Superior temporal gyrus (tissue), 1 donor: ENCODE measurements around the gene TCF12.
"Not testable (repeated sequence)": the region's sequence is repeated elsewhere in the genome, so short reads cannot be mapped to it uniquely, and the experiment has no call there.

Experiments
- DNase-seq: peaks from one replicate; pipeline ENCODE4 v3.0.0-alpha.2; 2016; ENCODE audit errors: extremely low spot score

The TCF12 gene

DNA sequence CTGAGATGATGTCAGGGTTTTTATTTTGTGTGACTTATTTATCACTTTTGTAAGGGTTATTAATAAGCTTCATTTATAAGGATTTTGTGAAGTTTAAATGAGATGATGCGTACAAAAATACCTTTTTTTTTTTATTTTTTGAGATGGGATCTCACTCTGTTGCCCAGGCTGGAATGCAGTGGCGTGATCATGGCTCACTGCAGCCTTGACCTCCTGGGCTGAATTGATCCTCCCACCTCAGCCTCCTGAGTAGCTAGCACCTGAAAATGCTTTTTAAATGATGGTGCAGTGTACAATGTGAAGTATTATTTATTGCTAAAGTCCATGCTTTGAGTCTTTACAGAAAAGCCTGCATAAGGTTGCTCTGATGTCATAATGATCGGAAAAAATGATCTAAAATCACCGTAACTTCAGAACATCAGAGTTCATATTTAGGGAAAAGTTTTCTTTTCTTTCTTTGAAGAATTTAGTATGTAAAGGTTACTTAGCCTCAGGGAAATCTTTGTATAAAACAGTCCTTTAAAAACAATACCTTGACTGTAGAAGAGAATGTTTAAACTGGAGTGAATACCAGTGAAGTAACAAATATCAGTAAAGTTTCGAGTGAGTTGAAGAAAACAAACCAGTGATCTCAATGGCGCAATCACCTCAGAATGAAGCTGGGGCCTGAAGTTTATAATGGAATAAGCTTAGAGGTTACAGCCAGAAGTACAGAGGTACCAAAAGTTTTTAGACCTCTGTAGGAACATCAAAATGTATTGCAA, 29.7 kb downstream of the TCF12 start:
- peak; percentile 12 for DNase-seq

DNA sequence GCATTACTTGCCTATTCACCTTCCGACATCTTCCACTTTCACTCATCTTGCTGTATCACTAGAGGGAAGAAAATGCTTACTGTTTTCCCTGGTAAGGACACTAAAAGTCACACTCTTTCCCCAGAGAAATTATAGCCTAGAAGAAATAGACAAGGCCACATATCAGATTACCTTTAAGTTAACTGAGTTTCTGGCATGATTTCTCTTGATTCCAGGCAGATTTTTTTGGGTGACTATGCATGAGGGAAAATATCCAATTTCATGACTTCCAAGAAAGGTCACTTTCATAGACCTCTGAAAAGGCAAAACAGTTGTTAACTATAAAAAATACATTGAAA, 30.3 kb downstream of the TCF12 start:
- peak; percentile 21 for DNase-seq

DNA sequence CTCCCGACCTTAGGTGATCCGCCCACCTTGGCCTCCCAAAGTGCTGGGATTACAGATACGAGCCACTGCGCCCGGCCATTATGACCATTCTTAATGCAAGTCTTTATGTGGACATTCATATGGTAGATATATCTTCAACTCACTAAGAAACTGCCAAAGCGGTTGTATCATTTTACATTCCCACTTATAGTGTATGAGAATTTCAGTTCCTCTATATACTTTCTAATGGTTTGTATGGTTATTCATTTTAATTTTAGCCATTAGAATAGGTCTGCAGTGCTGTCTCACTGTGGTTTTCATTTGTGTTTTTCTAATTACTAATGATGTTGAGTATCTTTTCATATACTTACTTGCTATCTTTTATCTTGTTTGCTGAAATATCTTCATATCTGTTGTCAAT, 32.5 kb downstream of the TCF12 start:
- DNase-seq, result no peak

DNA sequence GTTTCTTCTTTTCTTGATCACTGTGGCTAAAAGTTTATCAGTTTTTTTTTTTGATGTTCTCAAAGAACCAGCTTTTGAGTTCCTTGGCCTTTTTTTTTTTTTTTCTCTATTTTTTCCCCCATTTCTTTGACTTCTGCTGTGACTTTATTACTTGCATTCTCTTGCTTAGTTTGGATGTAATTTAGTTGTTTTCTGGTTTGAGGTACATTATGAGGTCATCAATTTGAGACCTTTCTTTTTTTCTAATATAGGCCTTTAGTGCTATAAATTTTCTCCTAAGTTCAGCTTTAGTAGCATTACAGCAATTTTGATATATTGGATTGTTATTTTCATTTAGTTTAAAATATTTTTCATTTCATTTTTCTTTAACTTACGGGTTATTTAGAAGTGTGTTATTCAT, 35.3 kb downstream of the TCF12 start:
- DNase-seq, result no peak

DNA sequence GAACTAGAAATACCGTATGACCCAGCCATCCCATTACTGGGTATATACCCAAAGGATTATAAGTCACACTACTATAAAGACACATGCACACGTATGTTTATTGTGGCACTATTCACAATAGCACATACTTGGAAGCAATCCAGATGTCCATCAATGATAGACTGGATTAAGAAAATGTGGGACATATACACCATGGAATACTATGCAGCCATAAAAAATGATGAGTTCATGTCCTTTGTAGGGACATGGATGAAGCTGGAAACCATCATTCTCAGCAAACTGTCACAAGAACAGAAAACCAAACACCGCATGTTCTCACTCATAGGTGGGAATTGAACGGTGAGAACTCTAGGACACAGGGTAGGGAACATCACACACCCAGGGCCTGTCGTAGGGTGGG, 36.6 kb downstream of the TCF12 start:
- not testable (repeated sequence) for DNase-seq

DNA sequence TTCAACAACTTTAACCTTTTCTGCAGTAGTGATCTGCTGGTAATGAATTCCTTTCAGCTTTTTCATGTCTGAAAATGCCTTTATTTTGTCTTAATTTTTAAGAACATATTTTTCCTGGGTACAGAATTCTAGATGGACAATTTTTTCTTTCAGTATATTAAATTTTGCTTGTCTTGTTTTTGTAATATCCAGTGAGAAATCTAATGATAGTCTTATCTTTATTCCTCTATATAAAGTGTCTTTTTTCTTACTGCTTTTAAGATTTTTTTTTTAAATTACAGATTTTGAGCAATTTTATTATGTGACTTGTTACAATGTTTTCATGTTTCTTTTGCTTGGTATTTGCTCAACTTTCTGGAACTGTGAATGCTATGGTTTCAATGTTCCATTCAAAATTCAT, 38.1 kb downstream of the TCF12 start:
- DNase-seq, result no peak

DNA sequence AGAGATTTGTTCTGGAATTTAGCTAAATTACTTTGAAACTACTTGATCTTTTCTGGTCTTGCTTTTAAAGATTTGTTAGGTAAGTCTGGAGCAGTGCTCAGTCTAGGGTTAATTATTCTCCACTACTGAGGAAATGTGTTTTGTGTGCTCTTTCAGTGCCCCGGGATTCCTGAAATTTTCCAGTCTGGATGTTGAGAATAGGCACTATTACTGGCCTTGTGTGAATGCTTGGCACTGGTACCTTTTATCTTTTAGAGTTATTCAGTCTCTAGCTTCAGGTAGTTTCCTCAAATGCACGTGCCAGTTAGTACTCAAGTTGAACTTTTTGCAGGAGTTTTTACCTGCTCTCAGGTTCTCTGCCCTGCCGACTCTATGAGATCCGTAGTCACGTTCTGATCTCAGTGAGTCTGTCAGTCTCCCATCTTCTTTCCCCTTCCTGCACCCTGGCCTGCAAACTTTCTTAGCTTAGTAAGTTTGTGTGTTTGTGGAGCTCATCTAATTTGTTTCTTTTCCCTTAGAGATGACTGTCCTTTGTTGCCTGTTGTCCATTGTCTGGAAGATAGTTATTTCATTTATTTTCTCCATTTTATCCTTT, 39.5 kb downstream of the TCF12 start:
- no peak for DNase-seq

DNA sequence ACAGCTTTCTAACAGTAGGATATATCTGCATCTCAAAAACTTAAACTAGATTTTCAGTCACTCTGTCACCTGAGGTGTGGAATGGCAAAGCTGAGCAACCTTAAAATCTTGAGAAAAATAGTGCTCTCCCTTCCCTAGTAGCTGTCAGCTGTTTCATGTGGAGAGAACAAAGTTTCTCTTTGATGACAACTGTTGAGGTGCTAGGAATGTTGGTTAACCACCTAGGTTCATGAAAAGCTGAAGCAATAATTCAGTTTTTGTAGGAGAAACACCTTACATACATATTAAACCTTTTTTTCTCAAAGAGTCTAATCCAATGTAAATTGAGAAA, 40.8 kb downstream of the TCF12 start:
- no peak for DNase-seq

DNA sequence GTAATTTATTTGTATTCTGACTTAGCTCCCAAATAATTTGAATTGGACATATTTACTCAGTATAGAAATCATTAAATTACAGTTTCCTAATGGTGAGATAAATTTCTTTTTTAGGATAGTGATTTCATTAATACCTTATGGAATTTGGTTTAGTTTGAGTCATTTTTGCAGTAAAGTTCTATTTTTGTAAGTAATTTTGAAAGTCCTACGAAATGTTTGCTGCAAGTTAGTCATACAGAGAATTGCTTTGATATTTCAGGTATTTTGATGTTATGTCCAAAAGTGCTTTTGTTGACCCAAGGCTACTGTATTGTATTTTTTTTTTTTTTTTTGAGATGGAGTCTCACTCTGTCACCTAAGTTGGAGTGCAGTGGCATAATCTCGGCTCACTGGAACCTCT, 41.7 kb downstream of the TCF12 start:
- no peak for DNase-seq

DNA sequence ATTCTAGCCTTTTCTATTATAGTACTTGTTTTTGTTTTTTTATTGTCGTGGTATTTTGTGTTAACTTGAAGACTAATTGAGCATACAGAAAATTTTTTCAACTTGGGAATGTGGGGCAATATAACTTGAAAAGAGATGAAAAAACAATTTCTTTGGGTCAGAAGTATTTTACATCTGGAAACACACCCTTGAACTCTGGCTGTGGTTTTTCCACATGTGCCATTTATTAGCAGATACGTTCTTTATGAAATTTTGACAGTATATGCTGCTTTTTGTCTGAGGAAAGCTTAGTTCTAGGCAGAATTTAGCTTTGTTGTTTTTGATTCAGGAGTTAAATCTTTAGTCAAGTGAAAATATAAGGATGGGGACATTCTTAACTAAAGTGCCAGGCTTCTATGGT, 44.7 kb downstream of the TCF12 start:
- no peak for DNase-seq

DNA sequence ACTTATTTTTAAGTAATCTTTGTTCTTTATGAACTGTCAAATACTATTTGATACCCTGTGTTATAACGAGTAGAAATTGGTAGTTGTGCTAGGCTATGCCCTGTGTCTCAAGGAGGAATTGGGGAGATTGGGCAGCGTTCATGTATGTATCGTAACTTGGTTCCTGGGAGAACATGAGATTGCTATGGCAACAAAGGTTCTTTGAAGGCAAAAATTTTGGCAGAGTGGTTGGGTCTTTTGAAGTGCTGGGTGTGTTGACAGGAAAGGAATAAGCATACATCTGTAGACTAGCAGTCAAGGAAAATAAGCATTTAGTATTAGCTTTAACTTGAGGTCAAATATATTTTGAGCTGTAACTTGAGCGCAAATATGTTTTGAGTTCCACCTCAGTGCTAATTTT, 45.3 kb downstream of the TCF12 start:
- DNase-seq, result peak; percentile 46

DNA sequence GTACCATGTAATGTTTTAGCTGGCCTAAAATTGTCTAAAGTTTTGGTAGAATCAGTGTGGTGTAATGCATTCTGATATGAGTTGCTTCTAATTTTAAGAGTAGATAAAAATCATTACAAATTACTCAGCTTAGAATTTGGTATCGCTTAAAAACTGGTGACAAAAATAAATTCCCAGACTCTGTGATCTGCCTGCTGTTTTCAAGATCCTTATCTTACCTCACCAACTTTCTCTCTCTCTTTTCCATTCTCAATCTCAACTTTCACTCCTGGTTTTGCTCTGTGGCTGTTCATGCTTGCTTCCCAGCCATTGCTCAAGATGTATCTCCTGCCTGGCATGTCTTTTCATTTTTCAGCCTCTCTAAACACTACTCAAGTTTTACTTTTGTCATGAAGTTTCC, 45.7 kb downstream of the TCF12 start:
- DNase-seq, result no peak

DNA sequence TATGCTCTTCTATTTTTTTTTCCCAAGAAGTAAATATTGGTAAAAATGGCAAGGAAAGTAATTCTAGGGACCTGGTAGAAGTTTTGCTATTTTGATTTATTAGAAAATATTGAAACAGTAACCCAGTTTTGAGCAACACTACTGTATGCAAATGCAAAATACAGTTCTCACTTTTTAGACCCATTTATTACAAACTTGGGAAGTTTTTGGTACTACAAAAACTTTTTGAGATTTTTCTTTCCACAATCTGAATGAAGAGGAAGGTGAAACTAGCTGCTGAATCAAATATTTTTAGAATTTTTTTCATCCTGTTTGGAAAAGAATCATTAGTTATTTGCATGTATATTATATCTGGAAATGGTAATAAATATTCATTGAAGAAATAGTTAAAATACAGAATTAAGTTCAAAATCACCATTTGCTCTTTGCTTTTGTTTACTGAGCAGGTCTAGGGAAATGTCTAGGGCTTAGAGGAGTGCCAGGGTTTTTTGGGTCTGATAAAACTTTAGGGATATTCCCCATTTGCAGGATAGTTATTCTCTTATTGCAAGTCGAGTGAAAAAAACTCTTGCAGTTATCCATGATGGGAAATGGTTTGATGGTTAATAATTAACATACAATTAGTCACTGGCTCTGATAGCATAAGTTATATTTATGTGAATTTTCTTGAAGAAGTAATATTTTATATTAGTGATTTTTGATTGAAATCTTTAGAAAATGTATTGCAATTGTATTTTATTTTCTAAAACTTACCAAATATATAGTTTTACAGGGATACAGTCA, 47.0 kb downstream of the TCF12 start:
- no peak for DNase-seq

DNA sequence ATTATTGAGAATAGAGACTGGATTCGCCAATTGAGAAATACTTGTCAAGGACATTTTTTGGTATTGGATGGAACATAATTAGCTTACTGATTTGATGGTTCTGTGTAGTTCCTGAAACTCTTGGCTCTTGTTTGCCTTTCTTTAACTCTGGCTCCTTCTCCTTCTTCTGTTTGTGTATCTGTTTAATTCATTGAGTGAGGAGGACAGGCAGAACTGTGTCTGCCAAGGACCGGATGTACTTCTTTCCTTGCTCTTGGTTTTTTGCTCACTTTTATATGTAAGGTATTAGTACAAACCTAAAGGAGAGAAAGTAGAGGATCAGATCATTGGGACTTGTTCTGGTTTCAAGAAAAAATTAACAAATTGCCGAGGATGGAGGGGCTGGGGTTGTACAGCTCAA, 48.9 kb downstream of the TCF12 start:
- no peak for DNase-seq

DNA sequence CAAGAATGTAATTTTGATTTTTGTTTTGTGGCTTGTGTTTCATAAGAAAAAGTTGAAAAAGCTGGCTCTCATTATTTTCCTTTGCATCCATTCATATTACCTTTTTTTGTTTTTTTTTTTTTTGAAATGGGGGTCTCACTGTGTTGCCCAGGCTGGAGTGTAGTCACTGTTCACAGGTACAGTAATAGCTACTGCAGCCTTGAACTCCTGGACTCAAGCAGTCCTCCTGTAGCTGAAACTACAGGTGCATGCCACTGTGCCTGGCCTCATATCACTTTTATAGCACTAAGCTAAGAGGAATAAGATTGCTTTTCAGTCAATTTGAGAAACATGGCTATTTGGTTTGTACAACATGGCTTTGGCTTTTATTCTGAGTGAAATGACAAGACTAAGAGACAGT, 49.8 kb downstream of the TCF12 start:
- no peak for DNase-seq

DNA sequence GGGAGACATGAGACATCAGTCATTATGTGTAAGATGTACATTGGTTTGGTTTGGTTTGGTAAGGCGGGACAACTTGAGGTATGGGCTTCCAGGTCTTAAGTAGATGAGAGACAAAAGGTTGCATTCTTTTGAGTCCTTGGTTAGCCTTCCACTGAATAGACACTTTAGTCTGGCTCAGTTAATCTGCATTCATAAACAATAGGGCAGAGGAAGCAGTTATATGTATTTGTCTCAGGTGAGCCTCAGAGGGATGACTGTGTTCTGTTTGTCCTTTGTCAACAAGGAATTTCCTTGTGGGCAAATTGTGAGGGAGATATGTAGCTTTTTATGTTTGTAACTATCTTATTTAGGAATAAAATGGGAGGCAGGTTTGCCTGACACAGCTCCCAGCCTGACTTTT, 50.4 kb downstream of the TCF12 start:
- DNase-seq, result no peak

DNA sequence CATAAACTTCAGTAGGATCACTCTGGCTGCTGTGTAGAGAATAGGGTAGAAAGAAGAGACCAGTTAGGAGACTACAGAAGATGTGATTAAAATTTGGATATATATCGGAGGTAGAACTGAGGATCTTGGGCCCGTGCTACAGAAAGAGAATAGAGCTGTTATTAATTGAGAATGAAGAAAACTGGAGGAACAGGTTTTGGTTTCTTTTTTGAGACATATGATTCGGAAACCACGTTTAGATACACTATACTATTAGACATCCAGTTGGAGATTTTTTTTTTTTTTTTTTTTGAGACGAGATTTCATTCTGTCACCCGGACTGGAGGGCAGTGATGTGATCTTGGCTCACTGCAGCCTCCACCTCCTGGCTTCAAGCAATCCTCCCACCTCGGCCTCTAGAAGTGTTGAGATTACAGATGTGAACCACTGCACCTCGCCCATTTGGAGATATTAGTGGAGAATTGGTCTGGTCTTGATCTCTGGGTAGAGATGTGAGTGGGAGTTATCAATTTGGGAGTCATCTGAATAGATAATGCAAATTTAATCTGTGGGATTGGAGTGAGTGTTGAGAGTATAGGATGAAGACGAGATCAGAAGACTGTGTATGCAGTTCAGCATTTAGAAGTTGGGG, 50.9 kb downstream of the TCF12 start:
- no peak for DNase-seq

DNA sequence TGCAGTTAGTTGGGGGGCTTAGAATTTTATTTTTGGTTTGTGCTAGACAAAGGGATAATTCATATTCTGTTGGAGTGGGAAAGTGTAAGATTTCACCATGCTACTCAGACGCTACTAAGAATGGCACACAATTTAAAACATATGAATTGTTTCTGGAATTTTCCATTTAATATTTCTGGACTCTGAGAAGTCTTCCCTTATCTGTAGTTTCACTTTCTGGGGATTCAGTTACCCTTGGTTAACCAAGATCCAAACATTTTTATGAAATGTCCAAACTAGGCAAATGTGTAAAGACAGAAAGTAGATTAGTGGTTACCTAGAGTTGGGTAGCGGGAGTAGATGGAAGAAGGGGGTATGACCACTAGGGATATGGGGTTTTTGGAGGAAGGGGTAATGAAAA, 53.1 kb downstream of the TCF12 start:
- DNase-seq, result no peak

DNA sequence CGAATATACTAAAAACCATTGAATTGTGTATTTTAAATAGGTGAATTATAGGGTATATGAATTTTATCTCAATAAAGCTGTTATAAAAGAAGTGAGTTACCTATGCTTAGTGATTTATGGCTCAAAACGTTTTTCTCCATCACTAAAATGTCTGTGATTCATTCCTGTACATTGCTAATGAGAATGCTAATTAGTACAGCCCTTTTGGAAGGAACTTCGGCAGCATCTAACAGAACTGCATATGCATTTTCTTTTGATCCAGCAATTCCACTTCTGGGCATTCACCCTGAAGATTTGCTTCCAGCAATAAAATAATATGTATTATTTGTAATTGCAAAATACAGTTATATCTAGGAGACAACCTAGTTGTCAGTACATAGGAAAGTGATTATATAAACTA, 53.6 kb downstream of the TCF12 start:
- DNase-seq, result no peak

DNA sequence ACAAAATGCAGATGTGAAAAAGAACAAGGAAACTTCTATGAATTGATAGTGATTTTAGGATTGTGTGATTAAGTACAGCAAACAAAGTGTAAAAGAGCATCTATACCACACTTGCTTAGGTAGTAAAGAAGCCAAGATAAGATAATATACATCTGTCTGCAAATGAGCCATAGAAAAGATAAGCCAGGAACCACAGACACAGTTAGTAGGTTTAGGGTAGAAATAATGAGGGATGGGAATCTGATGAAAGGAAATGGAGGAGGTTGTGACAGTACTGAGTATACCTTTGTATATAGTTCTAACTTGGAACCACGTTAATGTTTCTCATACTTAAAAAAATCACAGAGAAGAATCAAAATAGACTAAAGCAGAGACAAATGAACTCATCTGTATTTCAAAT, 54.0 kb downstream of the TCF12 start:
- DNase-seq, result no peak

DNA sequence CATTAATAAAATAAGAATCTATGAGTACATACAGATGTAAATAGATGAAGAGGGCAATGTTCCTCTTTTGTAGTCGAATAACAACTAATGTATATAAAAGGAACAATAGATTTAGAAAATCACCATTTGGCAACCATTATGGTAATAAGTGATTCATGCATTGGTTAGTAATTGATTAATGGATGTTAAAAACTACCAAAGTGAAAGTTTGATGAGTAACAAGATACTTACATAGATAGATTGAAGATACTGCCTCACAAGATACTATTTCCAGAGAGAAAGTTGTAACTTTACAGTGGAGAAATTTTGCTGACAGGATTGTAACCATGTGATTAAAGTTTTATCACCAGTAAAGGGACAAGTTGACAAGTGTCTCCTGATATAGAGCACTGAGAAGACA, 55.0 kb downstream of the TCF12 start:
- no peak for DNase-seq

DNA sequence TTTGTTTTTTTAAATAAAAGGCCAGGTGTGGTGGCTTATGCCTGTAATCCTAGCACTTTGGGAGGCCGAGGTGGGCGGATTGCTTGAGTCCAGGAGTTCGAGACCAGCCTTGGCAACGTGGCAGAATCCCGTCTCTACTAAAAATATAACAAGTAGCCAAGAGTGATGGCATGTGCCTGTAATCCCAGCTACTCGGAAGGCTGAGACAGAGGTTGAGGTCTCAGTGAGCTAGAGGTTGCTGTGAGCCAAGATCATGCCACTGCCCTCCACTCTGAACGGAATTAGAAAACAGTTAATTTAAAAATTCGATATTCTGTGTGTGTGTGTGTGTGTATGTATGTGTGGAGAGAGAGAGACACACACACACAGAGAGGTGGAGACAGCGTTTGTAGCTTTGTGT, 58.8 kb downstream of the TCF12 start:
- DNase-seq, result no peak
